H1 (cell line): ENCODE data around the gene PITPNM1. TPM values are rescaled to one million over a fixed set of nuclear protein-coding genes. Genes with fewer than 3 reads are reported as not detected.

ENCODE experiments used
- CTCF ChIA-PET: fragments of 300-600 bp; sonication (Branson Sonifier 250); formaldehyde crosslinking; loops from one replicate; lab custom pipeline; 2021; ENCODE audit not compliant: partially characterized antibody; lab: Charles Lee
- POLR2A ChIA-PET: fragments of 300-600 bp; sonication (Branson Sonifier 250); formaldehyde crosslinking; loops from one replicate; lab custom pipeline; 2021; ENCODE audit warnings: inconsistent platforms; ENCODE audit not compliant: partially characterized antibody; lab: Charles Lee
- DNase-seq, 2 experiments: peaks; one replicate each; pipeline versions ENCODE4 v3.0.0 to v3.0.0-alpha.2; 2010 to 2022; ENCODE audit warnings: low spot score in 2 of 2, low read depth in 1 of 2, mixed read lengths in 1 of 2
- FAIRE-seq: peaks from 2 replicates; lab custom pipeline; 2011; peaks lifted over from hg19 to GRCh38; lab: Jason Lieb, UNC
- H2AFZ ChIP-seq: 2 replicates; pipeline ENCODE4 v1.8.1; 2012; ENCODE audit warnings: low read length, inconsistent platforms
- H2AK5ac ChIP-seq: 2 replicates; pipeline ENCODE4 v1.6.1; 2013; ENCODE audit warnings: low read depth, low read length
- H2BK120ac ChIP-seq: replicated peaks from 2 replicates; pipeline ENCODE3; 2013; ENCODE audit warnings: low read depth, low read length, inconsistent platforms
- H2BK12ac ChIP-seq: 2 replicates; pipeline ENCODE4 v1.6.1; 2013; ENCODE audit warnings: low read depth, low read length
- H2BK15ac ChIP-seq: 2 replicates; pipeline ENCODE4 v1.6.1; 2013; ENCODE audit warnings: low read length
- H2BK20ac ChIP-seq: 2 replicates; pipeline ENCODE4 v1.6.1; 2013; ENCODE audit warnings: low read length
- H2BK5ac ChIP-seq: 2 replicates; pipeline ENCODE4 v1.6.1; 2013; ENCODE audit warnings: low read depth, low read length
- H3K14ac ChIP-seq: 2 replicates; pipeline ENCODE4 v1.6.1; 2013; ENCODE audit warnings: inconsistent platforms; ENCODE audit not compliant: insufficient read length
- H3K18ac ChIP-seq: 2 replicates; pipeline ENCODE4 v1.6.1; 2013; ENCODE audit warnings: low read length; ENCODE audit errors: extremely low read depth
- H3K23ac ChIP-seq: 2 replicates; pipeline ENCODE4 v1.6.1; 2013; ENCODE audit warnings: inconsistent platforms; ENCODE audit not compliant: insufficient read length
- H3K23me2 ChIP-seq: 2 replicates; pipeline ENCODE4 v1.6.1; 2013; ENCODE audit warnings: low read depth, low read length
- H3K27ac ChIP-seq: 2 replicates; pipeline ENCODE4 v1.6.1; 2011; ENCODE audit warnings: low read depth, low read length, inconsistent platforms
- H3K27me3 ChIP-seq, 4 experiments: replicated peaks in 1 of 4; 1 replicate in 1 of 4; 2 replicates in 3 of 4; pipeline versions ENCODE4 v1.6.1 to v1.8.1; 2011 to 2013; ENCODE audit warnings: low read length in 3 of 4, mild to moderate bottlenecking in 3 of 4, inconsistent platforms in 2 of 4, mixed read lengths in 2 of 4, moderate library complexity in 1 of 4; ENCODE audit not compliant: control insufficient read depth in 3 of 4, insufficient read depth in 3 of 4; ENCODE audit errors: extremely low read depth in 1 of 4
- H3K36me3 ChIP-seq, 4 experiments: 2 replicates each; pipeline versions ENCODE4 v1.6.1 to v1.8.1; 2011 to 2013; ENCODE audit warnings: mild to moderate bottlenecking in 4 of 4, low read length in 3 of 4, moderate library complexity in 2 of 4, control low read depth in 1 of 4, inconsistent platforms in 1 of 4; ENCODE audit not compliant: insufficient read depth in 4 of 4, control insufficient read depth in 2 of 4
- H3K4ac ChIP-seq: replicated peaks from 2 replicates; pipeline ENCODE3; 2013; ENCODE audit warnings: low read length, low read depth, mixed read lengths, inconsistent platforms; ENCODE audit not compliant: insufficient read length
- H3K4me1 ChIP-seq, 4 experiments: replicated peaks in 1 of 4; 1 replicate in 1 of 4; 2 replicates in 3 of 4; pipeline versions ENCODE4 v1.6.1 to v1.8.1; 2011 to 2013; ENCODE audit warnings: low read length in 3 of 4, inconsistent platforms in 2 of 4, mixed read lengths in 1 of 4; ENCODE audit not compliant: insufficient read depth in 4 of 4, control insufficient read depth in 3 of 4
- H3K4me2 ChIP-seq, 2 experiments: 2 replicates each; pipeline versions ENCODE4 v1.6.1 to v1.8.1; 2011 to 2013; ENCODE audit warnings: low read depth in 2 of 2, low read length in 2 of 2, control low read depth in 1 of 2, inconsistent platforms in 1 of 2, mild to moderate bottlenecking in 1 of 2; ENCODE audit not compliant: insufficient read depth in 1 of 2
- H3K4me3 ChIP-seq, 4 experiments: fragments of 200-600, 300-600 bp in 1 of 4; sonication (generic), shearing (Covaris generic), sonication (Bioruptor Twin) in 1 of 4; 2 replicates each; pipeline versions ENCODE4 v1.5.1 to v1.8.1; 2011 to 2016; ENCODE audit warnings: low read length in 4 of 4, low read depth in 3 of 4, control low read depth in 2 of 4, inconsistent platforms in 2 of 4, mild to moderate bottlenecking in 2 of 4, mixed read lengths in 1 of 4, moderate library complexity in 1 of 4; ENCODE audit not compliant: insufficient read depth in 2 of 4; ENCODE audit errors: extremely low read depth in 1 of 4
- H3K56ac ChIP-seq: replicated peaks from 2 replicates; pipeline ENCODE3; 2013; ENCODE audit warnings: low read depth, mild to moderate bottlenecking, mixed read lengths, low read length, inconsistent platforms; ENCODE audit not compliant: insufficient read length
- H3K79me1 ChIP-seq: 2 replicates; pipeline ENCODE4 v1.6.1; 2013; ENCODE audit warnings: low read depth, low read length, control low read depth
- H3K79me2 ChIP-seq, 2 experiments: 2 replicates each; pipeline versions ENCODE4 v1.6.1 to v1.8.1; 2012 to 2013; ENCODE audit warnings: low read length in 2 of 2, mild to moderate bottlenecking in 2 of 2, inconsistent platforms in 1 of 2; ENCODE audit not compliant: insufficient read depth in 2 of 2, control insufficient read depth in 1 of 2
- H3K9ac ChIP-seq, 4 experiments: replicated peaks in 1 of 4; 1 replicate in 1 of 4; 2 replicates in 3 of 4; pipeline versions ENCODE4 v1.6.1 to v1.8.1; 2011 to 2013; ENCODE audit warnings: low read depth in 3 of 4, low read length in 3 of 4, control low read depth in 2 of 4, mild to moderate bottlenecking in 2 of 4, moderate library complexity in 2 of 4, inconsistent platforms in 1 of 4; ENCODE audit errors: extremely low read depth in 1 of 4
- H3K9me3 ChIP-seq, 2 experiments: 2 replicates each; pipeline versions ENCODE4 v1.6.1 to v1.8.1; 2012 to 2013; ENCODE audit warnings: mild to moderate bottlenecking in 2 of 2, moderate library complexity in 2 of 2, control low read depth in 1 of 2, inconsistent platforms in 1 of 2, low read depth in 1 of 2, low read length in 1 of 2, mixed read lengths in 1 of 2; ENCODE audit not compliant: insufficient read depth in 2 of 2
- H4K20me1 ChIP-seq, 2 experiments: replicated peaks in 1 of 2; 2 replicates each; pipeline versions ENCODE3 to v1.8.1; 2011 to 2013; ENCODE audit warnings: inconsistent platforms in 2 of 2, low read length in 2 of 2, mild to moderate bottlenecking in 1 of 2; ENCODE audit not compliant: insufficient read depth in 2 of 2, control insufficient read depth in 1 of 2
- H4K5ac ChIP-seq: 2 replicates; pipeline ENCODE4 v1.6.1; 2013; ENCODE audit warnings: low read length, low read depth, mixed read lengths, inconsistent platforms; ENCODE audit not compliant: insufficient read length
- H4K8ac ChIP-seq: 2 replicates; pipeline ENCODE4 v1.8.0; 2013; ENCODE audit warnings: mild to moderate bottlenecking, moderate library complexity, low read length, inconsistent platforms; ENCODE audit not compliant: insufficient read depth; ENCODE audit errors: extremely low read depth
- H4K91ac ChIP-seq: replicated peaks from 2 replicates; pipeline ENCODE3; 2013; ENCODE audit warnings: low read length, mixed read lengths, inconsistent platforms; ENCODE audit not compliant: insufficient read length
- CHD1 ChIP-seq: IDR thresholded peaks from 2 replicates; pipeline ENCODE4 v1.6.1; 2012; ENCODE audit warnings: low read depth, low read length, improper control_type of control experiment
- EZH2 ChIP-seq: fragments of 200-600 bp; sonication (generic); IDR thresholded peaks from 2 replicates; pipeline ENCODE4 v1.7.1; 2012; ENCODE audit warnings: low read depth, mild to moderate bottlenecking, moderate library complexity, low read length, inconsistent platforms; ENCODE audit not compliant: severe bottlenecking
- HDAC2 ChIP-seq, 2 experiments: fragments of 300-600 bp in 1 of 2; sonication (generic) in 1 of 2; IDR thresholded peaks; 2 replicates each; pipeline ENCODE4 v1.6.1; 2011 to 2012; ENCODE audit warnings: low read depth in 2 of 2, low read length in 2 of 2, mild to moderate bottlenecking in 2 of 2, moderate library complexity in 2 of 2, borderline replicate concordance in 1 of 2, inconsistent platforms in 1 of 2
- MAFK ChIP-seq: IDR thresholded peaks from 2 replicates; pipeline ENCODE4 v1.6.1; 2012; ENCODE audit warnings: low read depth, mild to moderate bottlenecking, improper control_type of control experiment, low read length
- MAX ChIP-seq: IDR thresholded peaks from 2 replicates; pipeline ENCODE4 v1.6.1; 2012; ENCODE audit warnings: inconsistent platforms
- NANOG ChIP-seq: IDR thresholded peaks from 2 replicates; pipeline ENCODE4 v1.6.1; 2011; ENCODE audit warnings: low read length, low read depth, mild to moderate bottlenecking, inconsistent platforms; ENCODE audit not compliant: insufficient read depth, poor library complexity, severe bottlenecking
- TAF1 ChIP-seq: IDR thresholded peaks from 2 replicates; pipeline ENCODE4 v1.6.1; 2011; ENCODE audit warnings: mild to moderate bottlenecking, low read depth, low read length
- TBP ChIP-seq: IDR thresholded peaks from 2 replicates; pipeline ENCODE4 v1.6.1; 2011; ENCODE audit warnings: low read depth, low read length, improper control_type of control experiment
- WGBS, 2 experiments: shearing (Covaris generic) in 1 of 2; methylation state at CpG; one replicate each; pipeline versions ENCODE4 v1.1.6 to v1.1.7; 2013 to 2015; ENCODE audit warnings: low lambda C conversion rate in 2 of 2, mixed read lengths in 2 of 2, inconsistent platforms in 1 of 2, low coverage in 1 of 2, missing lambda C conversion rate in 1 of 2; ENCODE audit not compliant: insufficient replicate concordance in 2 of 2, insufficient coverage in 1 of 2, insufficient read length in 1 of 2; ENCODE audit errors: extremely low coverage in 1 of 2, missing lambda C conversion rate in 1 of 2; 5-methylcytosine and 5-hydroxymethylcytosine counted together
- polyA plus RNA-seq, 7 experiments: library from polyadenylated mRNA; depleted of rRNA in 3 of 7; stranded (reverse) in 5 of 7; unstranded in 2 of 7; fragments of >200 nt in 5 of 7; fragments of 200-250 nt in 2 of 7; gene quantifications; 1 replicate in 5 of 7; 2 replicates in 1 of 7; 4 replicates in 1 of 7; pipeline versions ENCODE4 v1.2.1 to v1.2.3, GENCODE V29; 2011 to 2013; ENCODE audit warnings: missing spikeins in 2 of 7, mixed read lengths in 2 of 7
- total RNA-seq: library from RNA; stranded (reverse); fragmentation: NEBNext Ultra II Directional; extraction: Animal tissue kit (Norgen Biotek cat#: 25700); gene quantifications from 2 replicates; pipeline ENCODE4 v1.2.1, GENCODE V29; 2021
- TF ChIP-seq, protein P1 (sequence below), 3 experiments: IDR thresholded peaks; 1 replicate in 2 of 3; 2 replicates in 1 of 3; pipeline versions ENCODE4 v1.5.1 to v1.6.1; 2011; ENCODE audit warnings: low read length in 3 of 3, mild to moderate bottlenecking in 3 of 3, inconsistent platforms in 2 of 3, low read depth in 1 of 3, moderate library complexity in 1 of 3; ENCODE audit not compliant: insufficient read depth in 1 of 3; ENCODE audit errors: control extremely low read depth in 1 of 3

Gene PITPNM1
- total and polyA plus RNA-seq, 2 of the 8 experiments (the other 6 are each of a cell fraction or from before 2014, with no cell fraction given): 27.2 to 52.7 TPM

- no peak for FAIRE-seq
- no peak overlapping the region for H3K27ac ChIP-seq
- H2AFZ ChIP-seq: no peak overlapping the region
- H3K4me1 ChIP-seq: no peaks in the 10 kb centered on the region
- H3K23me2 ChIP-seq: no peaks in the 10 kb centered on the region
- no peak overlapping the region for H3K14ac ChIP-seq
- no peak overlapping the region for H3K23ac ChIP-seq
- H4K91ac ChIP-seq: no peak overlapping the region
- H3K79me1 ChIP-seq: no peaks in the 10 kb centered on the region
- H2BK15ac ChIP-seq: no peak overlapping the region
- no peaks in the 10 kb centered on the region for H3K36me3 ChIP-seq
- no peak overlapping the region for H4K5ac ChIP-seq
- DNase-seq: no peak
- H3K18ac ChIP-seq: no peak overlapping the region
- no peaks in the 10 kb centered on the region for H3K27me3 ChIP-seq
- H3K4ac ChIP-seq: no peak overlapping the region
- no peaks in the 10 kb centered on the region for H3K79me2 ChIP-seq
- H4K20me1 ChIP-seq: no peaks in the 10 kb centered on the region
- no peak overlapping the region for H2BK20ac ChIP-seq
- no peak overlapping the region for H3K56ac ChIP-seq
- no peaks in the 10 kb centered on the region for H3K9me3 ChIP-seq
- WGBS, 2 experiments: 96% methylated on average over 9 of the region's 9 CpGs; no CpG with 5 or more reads in 1 of the 2 experiments
- H4K8ac ChIP-seq: no peak overlapping the region
- POLR2A ChIA-PET: interaction anchor here (0.8 to 1.4 kb wide), 6 partner anchors 10 to 40 kb away, joined by 3 to 7 read pairs (median 4); partner anchors contain the start of gene RPS6KB2
- CTCF ChIA-PET: interaction anchor here (0.6 to 1.3 kb wide), 4 partner anchors 18 to 206 kb away, joined by 3 to 4 read pairs (median 3); partner anchors contain the start of gene PPP1CA
- H3K9ac ChIP-seq: no peak overlapping the region
- H2BK120ac ChIP-seq: no peak overlapping the region
- no peak overlapping the region for H2BK5ac ChIP-seq
- no peak overlapping the region for H3K4me3 ChIP-seq
- H3K4me2 ChIP-seq: no peak overlapping the region
- H2BK12ac ChIP-seq: no peak overlapping the region
- no peak overlapping the region for H2AK5ac ChIP-seq
- TF ChIP-seq MAFK: no peak
- TF ChIP-seq EZH2: no peak
- no peak for TF ChIP-seq TAF1
- no peak for TF ChIP-seq MAX
- TF ChIP-seq NANOG: no peak
- TF ChIP-seq, protein P1, sequence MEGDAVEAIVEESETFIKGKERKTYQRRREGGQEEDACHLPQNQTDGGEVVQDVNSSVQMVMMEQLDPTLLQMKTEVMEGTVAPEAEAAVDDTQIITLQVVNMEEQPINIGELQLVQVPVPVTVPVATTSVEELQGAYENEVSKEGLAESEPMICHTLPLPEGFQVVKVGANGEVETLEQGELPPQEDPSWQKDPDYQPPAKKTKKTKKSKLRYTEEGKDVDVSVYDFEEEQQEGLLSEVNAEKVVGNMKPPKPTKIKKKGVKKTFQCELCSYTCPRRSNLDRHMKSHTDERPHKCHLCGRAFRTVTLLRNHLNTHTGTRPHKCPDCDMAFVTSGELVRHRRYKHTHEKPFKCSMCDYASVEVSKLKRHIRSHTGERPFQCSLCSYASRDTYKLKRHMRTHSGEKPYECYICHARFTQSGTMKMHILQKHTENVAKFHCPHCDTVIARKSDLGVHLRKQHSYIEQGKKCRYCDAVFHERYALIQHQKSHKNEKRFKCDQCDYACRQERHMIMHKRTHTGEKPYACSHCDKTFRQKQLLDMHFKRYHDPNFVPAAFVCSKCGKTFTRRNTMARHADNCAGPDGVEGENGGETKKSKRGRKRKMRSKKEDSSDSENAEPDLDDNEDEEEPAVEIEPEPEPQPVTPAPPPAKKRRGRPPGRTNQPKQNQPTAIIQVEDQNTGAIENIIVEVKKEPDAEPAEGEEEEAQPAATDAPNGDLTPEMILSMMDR (IDR thresholded peaks at IDR 0.05; ENCODE audit: control extremely low read depth in 1 of 3, insufficient read depth in 1 of 3, low read depth in 1 of 3, low read length in 3 of 3): no peak
- TF ChIP-seq HDAC2 (IDR thresholded peaks at IDR 0.05; ENCODE audit: borderline replicate concordance in 1 of 2, low read depth in 2 of 2, low read length in 2 of 2): no peak
- TF ChIP-seq TBP: no peak
- no peak for TF ChIP-seq CHD1
Observed at GRCh38 chr11:67449116-67449844, 55.9 kb downstream of the PITPNM1 start.
